ENCODE data around the gene UBE2Q1. TPM values are rescaled to one million over a fixed set of nuclear protein-coding genes. Genes with fewer than 3 reads are reported as not detected.

Gene UBE2Q1
- total RNA-seq (10 to 100 TPM; 80.3 to 82.4 TPM), total RNA-seq (63.8 to 155 reads per million in 2 donors)

DNA sequence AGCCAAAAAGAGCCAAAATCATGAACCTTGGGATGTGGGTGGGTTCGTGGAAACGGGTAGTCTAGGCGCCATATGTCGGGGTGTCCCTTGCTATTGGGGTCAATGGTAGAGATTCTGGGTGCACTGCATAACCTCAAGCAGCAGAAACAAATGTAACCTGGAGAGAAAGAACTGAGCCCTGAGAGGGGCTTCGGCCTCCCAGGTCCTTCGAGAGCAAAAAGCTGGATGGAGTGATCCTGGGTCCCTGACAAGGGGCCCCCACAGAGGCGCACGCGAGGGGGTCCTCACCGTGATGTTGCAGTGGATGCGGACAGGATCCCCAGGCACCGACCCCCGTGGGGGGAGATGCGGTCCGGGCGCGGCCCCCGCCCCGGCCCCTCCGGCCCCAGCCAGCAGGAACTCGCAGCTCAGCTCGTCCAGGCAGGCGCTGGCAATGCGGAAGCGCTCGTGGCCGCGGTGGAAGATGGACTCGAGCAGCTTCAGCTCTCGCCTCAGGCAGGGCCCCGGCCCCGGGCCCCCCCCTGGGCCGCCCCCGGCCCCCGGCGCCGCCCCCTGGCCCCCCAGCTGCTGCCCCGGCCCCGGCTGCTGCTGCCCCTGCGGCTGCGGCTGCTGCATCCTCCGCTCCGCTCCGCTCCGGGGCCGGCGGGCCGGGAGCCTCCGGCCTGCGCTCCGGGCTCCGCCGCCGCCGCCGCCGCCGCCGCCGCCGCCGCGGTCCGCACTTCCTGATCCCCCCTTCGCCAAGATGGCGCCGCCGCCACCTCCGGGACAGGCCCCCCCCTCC lies at the start of gene UBE2Q1:
UBE2Q1 (minus strand) TSS at position 724 of the 781 bp plus-strand sequence; CDS start at position 615, 109 bp downstream.
- DNase-seq: peak in 1 of 3 donors; percentile 24
- no peaks in the 10 kb centered on the region for H3K9me3 ChIP-seq (ENCODE audit: control insufficient read depth, low read length, poor library complexity, severe bottlenecking)
- no peak for ATAC-seq
- Mint-ChIP-seq H3K4me3 (peak within 1 kb of the TSS; percentile 99), H3K4me1 (peaks cover 30% of the 10 kb centered on the region), H3K36me3 (ENCODE audit: low read depth) (peaks cover 10% of the 10 kb centered on the region), H3K27ac (peak within 1 kb of the TSS; percentile 97), H3K27me3 (no peaks in the 10 kb centered on the region)

DNA sequence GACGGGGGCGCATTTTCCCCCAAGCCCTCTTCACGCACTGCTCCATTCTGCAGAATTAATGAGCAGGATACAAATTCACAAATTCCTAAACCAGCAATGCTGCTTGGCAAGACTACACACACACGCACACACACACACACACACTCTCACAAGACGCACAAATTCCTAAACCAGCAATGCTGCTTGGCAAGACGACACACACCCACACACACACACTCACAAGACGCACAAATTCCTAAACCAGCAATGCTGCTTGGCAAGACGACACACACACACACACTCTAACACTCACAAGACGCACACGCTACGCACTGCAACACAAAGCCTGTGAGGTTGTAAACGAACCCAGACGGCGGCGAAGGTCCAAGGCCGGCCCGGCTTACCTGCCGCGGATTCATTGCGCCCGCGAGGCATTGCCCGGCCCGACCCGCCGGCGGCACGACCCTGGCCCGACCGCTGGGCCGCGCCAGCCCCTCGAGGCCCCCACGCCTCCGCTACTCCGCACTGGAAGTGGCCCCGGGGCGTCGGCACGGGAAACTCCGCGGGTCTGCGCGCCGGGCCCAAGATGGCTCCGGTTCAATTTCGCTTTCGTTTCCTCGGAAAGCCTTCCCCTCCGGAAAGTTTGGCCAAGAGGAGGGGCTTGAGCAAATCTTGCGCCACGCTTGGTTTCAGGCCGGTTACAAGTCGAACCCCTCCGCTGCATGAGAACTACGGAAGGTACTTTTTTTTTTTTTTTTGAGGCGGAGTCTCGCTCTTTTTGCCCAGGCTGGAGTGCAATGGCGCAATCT lies 49.3 kb upstream of the UBE2Q1 start, which contains the start of gene ADAR:
ADAR (minus strand) TSS at position 578 of the 788 bp plus-strand sequence; CDS start at position 398, 180 bp downstream.
- Mint-ChIP-seq H3K4me1 (peaks cover 62% of the 10 kb centered on the region), H3K4me3 (peak within 1 kb of the TSS; percentile 99), H3K27me3 (no peaks in the 10 kb centered on the region), H3K27ac (peak within 1 kb of the TSS; percentile 98), H3K36me3 (ENCODE audit: low read depth) (peaks cover 12% of the 10 kb centered on the region)
- DNase-seq (peak; percentile 79 to 85 (median 82)), ATAC-seq (peak; percentile 85)
- no peaks in the 10 kb centered on the region for H3K9me3 ChIP-seq (ENCODE audit: control insufficient read depth, low read length, poor library complexity, severe bottlenecking)

DNA sequence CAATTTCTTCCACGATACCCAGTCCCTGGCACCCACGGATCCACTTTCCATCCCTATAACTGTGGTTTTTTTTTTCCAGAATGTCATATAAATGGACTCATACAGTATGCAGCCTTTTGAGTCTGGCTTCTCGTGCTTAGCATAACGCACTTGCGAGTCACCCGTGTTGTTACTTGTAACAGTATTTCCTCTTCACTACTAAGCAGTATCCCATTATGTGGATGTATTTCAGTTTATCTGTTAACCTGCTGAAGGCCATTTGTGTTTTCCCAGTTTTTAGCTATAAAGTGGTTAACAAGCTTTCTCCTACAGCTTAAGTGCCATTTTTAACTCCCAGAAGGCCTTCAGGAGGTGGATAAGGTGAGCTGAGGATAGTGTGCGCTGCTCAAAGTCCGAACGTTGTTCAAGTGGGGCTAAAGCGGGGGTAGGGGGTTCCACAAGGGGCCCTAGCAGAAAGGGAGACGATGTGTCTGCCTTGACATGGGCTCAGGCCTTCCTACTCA lies 48.7 kb upstream of the UBE2Q1 start:
- Mint-ChIP-seq H3K27ac (peak overlapping the region; percentile 98), H3K4me1 (peaks cover 62% of the 10 kb centered on the region), H3K27me3 (no peaks in the 10 kb centered on the region), H3K36me3 (ENCODE audit: low read depth) (peaks cover 12% of the 10 kb centered on the region), H3K4me3 (peak overlapping the region; percentile 99)
- ATAC-seq (peak; percentile 2), DNase-seq (no peak)
- no peaks in the 10 kb centered on the region for H3K9me3 ChIP-seq (ENCODE audit: control insufficient read depth, low read length, poor library complexity, severe bottlenecking)

DNA sequence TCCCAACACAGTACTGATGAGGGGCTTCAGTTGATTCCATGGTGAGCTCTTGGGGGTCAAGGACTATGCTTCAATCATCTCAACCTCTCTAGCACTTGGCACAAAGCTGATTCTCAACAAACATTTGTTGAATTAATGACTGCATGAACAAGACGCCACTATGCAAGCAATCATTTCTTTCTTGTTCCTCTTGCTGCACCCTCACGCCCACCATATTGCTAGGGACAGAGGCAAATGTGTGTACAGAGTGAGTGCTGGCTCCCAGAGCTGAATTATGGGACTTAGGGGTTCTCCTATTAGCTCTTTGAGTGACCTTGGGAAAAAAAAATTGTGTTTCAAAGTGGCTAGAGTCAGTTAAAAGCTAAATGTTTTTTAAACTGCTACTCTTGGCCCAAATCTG lies 47.1 kb upstream of the UBE2Q1 start:
- H3K4me3 Mint-ChIP-seq: peak overlapping the region; percentile 76
- peaks cover 61% of the 10 kb centered on the region for H3K4me1 Mint-ChIP-seq
- DNase-seq: no peak
- no peak for ATAC-seq
- H3K27me3 Mint-ChIP-seq: no peaks in the 10 kb centered on the region
- peak overlapping the region; percentile 98 for H3K27ac Mint-ChIP-seq
- H3K9me3 ChIP-seq (ENCODE audit: control insufficient read depth, low read length, poor library complexity, severe bottlenecking): no peaks in the 10 kb centered on the region
- H3K36me3 Mint-ChIP-seq (ENCODE audit: low read depth): peaks cover 12% of the 10 kb centered on the region

DNA sequence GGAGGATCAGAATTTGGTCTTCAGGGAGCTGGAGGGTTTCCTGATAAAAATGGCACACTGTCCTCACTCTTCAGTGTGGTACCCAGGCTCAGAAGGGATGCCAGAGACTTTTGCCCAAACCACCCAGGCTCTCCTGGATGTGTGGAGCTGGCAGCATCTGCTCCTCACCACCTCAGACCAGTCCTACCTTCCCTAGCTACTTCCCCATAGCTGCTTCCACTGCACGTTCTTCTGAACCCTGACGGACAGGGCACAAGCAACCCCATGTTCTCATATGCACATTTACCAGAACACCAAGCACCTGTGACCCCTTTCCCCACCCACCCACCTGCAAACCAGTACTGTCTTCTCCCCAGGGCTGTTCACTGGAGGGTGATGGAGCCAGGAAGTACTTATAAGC lies 44.9 kb upstream of the UBE2Q1 start:
- Mint-ChIP-seq H3K36me3 (ENCODE audit: low read depth) (peaks cover 12% of the 10 kb centered on the region), H3K4me1 (peaks cover 61% of the 10 kb centered on the region), H3K27me3 (no peaks in the 10 kb centered on the region), H3K4me3 (peak overlapping the region; percentile 77), H3K27ac (peak overlapping the region; percentile 98)
- no peaks in the 10 kb centered on the region for H3K9me3 ChIP-seq (ENCODE audit: control insufficient read depth, low read length, poor library complexity, severe bottlenecking)
- DNase-seq (no peak), ATAC-seq (no peak)

GRCh38 chr1:154599658-154600057 lies 41.2 kb upstream of the UBE2Q1 start:
- H3K27me3 Mint-ChIP-seq: no peaks in the 10 kb centered on the region
- H3K36me3 Mint-ChIP-seq (ENCODE audit: low read depth): peaks cover 3% of the 10 kb centered on the region
- H3K4me3 Mint-ChIP-seq: no peak overlapping the region
- ATAC-seq: no peak
- H3K27ac Mint-ChIP-seq: peak overlapping the region; percentile 83
- no peak for DNase-seq
- H3K4me1 Mint-ChIP-seq: peaks cover 46% of the 10 kb centered on the region
- H3K9me3 ChIP-seq (ENCODE audit: control insufficient read depth, low read length, poor library complexity, severe bottlenecking): no peaks in the 10 kb centered on the region

- H3K4me3 Mint-ChIP-seq: no peak overlapping the region
- ATAC-seq (peak; percentile 15), DNase-seq (no peak)
- peaks cover 6% of the 10 kb centered on the region for H3K36me3 Mint-ChIP-seq (ENCODE audit: low read depth)
- peaks cover 44% of the 10 kb centered on the region for H3K4me1 Mint-ChIP-seq
- no peaks in the 10 kb centered on the region for H3K27me3 Mint-ChIP-seq
- peak overlapping the region; percentile 83 for H3K27ac Mint-ChIP-seq
- H3K9me3 ChIP-seq (ENCODE audit: control insufficient read depth, low read length, poor library complexity, severe bottlenecking): no peaks in the 10 kb centered on the region
Measured at GRCh38 chr1:154598871-154599635, 40.6 kb upstream of the UBE2Q1 start.

DNA sequence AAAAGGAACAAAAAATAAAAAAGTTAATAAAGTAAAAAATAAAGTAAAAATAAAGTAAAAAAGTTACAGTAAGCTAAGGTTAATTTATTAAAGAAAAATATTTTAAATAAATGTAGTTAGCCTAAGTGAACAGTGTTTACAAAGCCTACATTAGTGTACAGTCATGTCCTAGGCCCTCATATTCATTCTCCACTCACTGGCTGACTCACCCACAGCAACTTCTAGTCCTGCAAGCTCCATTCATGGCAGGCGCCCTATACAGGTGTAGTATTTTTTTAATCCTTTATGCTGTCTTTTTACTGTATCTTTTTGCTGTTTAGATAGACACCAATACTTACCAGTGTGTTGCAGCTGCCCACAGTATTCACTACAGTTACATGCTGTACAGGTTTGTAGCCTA lies 37.2 kb upstream of the UBE2Q1 start:
- Mint-ChIP-seq H3K36me3 (ENCODE audit: low read depth) (peaks cover 14% of the 10 kb centered on the region), H3K27me3 (no peaks in the 10 kb centered on the region), H3K4me1 (peaks cover 41% of the 10 kb centered on the region), H3K4me3 (no peak overlapping the region), H3K27ac (no peak overlapping the region)
- ATAC-seq (no peak), DNase-seq (no peak)
- H3K9me3 ChIP-seq (ENCODE audit: control insufficient read depth, low read length, poor library complexity, severe bottlenecking): no peaks in the 10 kb centered on the region

GRCh38 chr1:154594811-154595210 lies 36.3 kb upstream of the UBE2Q1 start:
- no peaks in the 10 kb centered on the region for H3K9me3 ChIP-seq (ENCODE audit: control insufficient read depth, low read length, poor library complexity, severe bottlenecking)
- H3K4me1 Mint-ChIP-seq: peaks cover 34% of the 10 kb centered on the region
- ATAC-seq: no peak
- H3K27me3 Mint-ChIP-seq: no peaks in the 10 kb centered on the region
- no peak overlapping the region for H3K27ac Mint-ChIP-seq
- no peak overlapping the region for H3K4me3 Mint-ChIP-seq
- peaks cover 14% of the 10 kb centered on the region for H3K36me3 Mint-ChIP-seq (ENCODE audit: low read depth)
- no peak for DNase-seq

GRCh38 chr1:154593390-154593789 lies 34.9 kb upstream of the UBE2Q1 start:
- Mint-ChIP-seq H3K36me3 (ENCODE audit: low read depth) (peaks cover 16% of the 10 kb centered on the region), H3K4me1 (peaks cover 26% of the 10 kb centered on the region), H3K27me3 (no peaks in the 10 kb centered on the region), H3K4me3 (no peak overlapping the region), H3K27ac (no peak overlapping the region)
- DNase-seq (no peak), ATAC-seq (no peak)
- H3K9me3 ChIP-seq (ENCODE audit: control insufficient read depth, low read length, poor library complexity, severe bottlenecking): no peaks in the 10 kb centered on the region

GRCh38 chr1:154591206-154591605 lies 32.7 kb upstream of the UBE2Q1 start:
- H3K9me3 ChIP-seq (ENCODE audit: control insufficient read depth, low read length, poor library complexity, severe bottlenecking): no peaks in the 10 kb centered on the region
- no peaks in the 10 kb centered on the region for H3K27me3 Mint-ChIP-seq
- DNase-seq: no peak
- no peak overlapping the region for H3K4me3 Mint-ChIP-seq
- H3K4me1 Mint-ChIP-seq: peaks cover 15% of the 10 kb centered on the region
- H3K36me3 Mint-ChIP-seq (ENCODE audit: low read depth): peaks cover 25% of the 10 kb centered on the region
- peak overlapping the region; percentile 54 for H3K27ac Mint-ChIP-seq
- ATAC-seq: no peak

GRCh38 chr1:154590756-154591155 lies 32.3 kb upstream of the UBE2Q1 start:
- no peaks in the 10 kb centered on the region for H3K27me3 Mint-ChIP-seq

More at GRCh38 chr1:154590756-154591155, 32.3 kb upstream of the UBE2Q1 start:
- DNase-seq (no peak), ATAC-seq (no peak)
- Mint-ChIP-seq H3K36me3 (ENCODE audit: low read depth) (peaks cover 25% of the 10 kb centered on the region), H3K4me3 (no peak overlapping the region), H3K27ac (peak overlapping the region; percentile 54), H3K4me1 (peaks cover 15% of the 10 kb centered on the region)
- H3K9me3 ChIP-seq (ENCODE audit: control insufficient read depth, low read length, poor library complexity, severe bottlenecking): no peaks in the 10 kb centered on the region

Measured in T-helper 17 cell (primary cell).